ENCODE results near the gene GNG7.
"Not testable (repeated sequence)": the region's sequence is repeated elsewhere in the genome, so short reads cannot be mapped to it uniquely, and the experiment has no call there.

DNA sequence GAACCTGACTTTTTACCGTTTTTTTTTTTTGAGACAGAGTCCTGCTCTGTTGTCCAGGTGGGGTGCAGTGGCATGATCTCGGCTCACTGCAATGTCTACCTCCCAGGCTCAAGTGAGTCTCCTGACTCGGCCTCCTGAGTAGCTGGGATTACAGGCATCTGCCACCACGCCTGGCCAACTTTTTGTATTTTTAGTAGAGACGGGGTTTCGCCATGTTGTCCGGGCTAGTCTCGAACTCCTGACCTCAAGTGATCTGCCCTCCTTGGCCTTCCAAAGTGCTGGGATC lies 232.6 kb downstream of the GNG7 start:
- TF ChIP-seq, protein P1, sequence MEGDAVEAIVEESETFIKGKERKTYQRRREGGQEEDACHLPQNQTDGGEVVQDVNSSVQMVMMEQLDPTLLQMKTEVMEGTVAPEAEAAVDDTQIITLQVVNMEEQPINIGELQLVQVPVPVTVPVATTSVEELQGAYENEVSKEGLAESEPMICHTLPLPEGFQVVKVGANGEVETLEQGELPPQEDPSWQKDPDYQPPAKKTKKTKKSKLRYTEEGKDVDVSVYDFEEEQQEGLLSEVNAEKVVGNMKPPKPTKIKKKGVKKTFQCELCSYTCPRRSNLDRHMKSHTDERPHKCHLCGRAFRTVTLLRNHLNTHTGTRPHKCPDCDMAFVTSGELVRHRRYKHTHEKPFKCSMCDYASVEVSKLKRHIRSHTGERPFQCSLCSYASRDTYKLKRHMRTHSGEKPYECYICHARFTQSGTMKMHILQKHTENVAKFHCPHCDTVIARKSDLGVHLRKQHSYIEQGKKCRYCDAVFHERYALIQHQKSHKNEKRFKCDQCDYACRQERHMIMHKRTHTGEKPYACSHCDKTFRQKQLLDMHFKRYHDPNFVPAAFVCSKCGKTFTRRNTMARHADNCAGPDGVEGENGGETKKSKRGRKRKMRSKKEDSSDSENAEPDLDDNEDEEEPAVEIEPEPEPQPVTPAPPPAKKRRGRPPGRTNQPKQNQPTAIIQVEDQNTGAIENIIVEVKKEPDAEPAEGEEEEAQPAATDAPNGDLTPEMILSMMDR (conservative IDR thresholded peaks at IDR 0.05; ENCODE audit: low read length): not testable (repeated sequence)
- TF ChIP-seq EZH2phosphoT487 (IDR thresholded peaks at IDR 0.05; ENCODE audit: borderline replicate concordance): not testable (repeated sequence)
